RWPE1 (cell line): ENCODE results near the gene AAR2.

Experiments used
- CTCF ChIA-PET: fragments of 350-600 bp; sonication (Branson Sonifier 250); formaldehyde crosslinking; extraction: SDS; loops from one replicate; lab custom pipeline; 2021; lab: Yijun Ruan, JAX
- POLR2A ChIA-PET: fragments of 400-600 bp; formaldehyde crosslinking; extraction: SDS; loops from one replicate; lab custom pipeline; 2020; ENCODE audit warnings: antibody characterized with exemption; ENCODE audit not compliant: low non-redundant PET; lab: Yijun Ruan, JAX
- DNase-seq: peaks from one replicate; pipeline ENCODE4 v3.0.0; 2012; ENCODE audit warnings: low spot score
- H3K27ac ChIP-seq: fragments of 450-650 bp; 2 replicates; pipeline ENCODE4 v1.5.1; 2017
- TF ChIP-seq, protein P1 (sequence below): fragments of 450-650 bp; conservative IDR thresholded peaks from 2 replicates; pipeline ENCODE4 v1.5.1; 2017; ENCODE audit warnings: low read depth, mild to moderate bottlenecking

Gene AAR2

DNA sequence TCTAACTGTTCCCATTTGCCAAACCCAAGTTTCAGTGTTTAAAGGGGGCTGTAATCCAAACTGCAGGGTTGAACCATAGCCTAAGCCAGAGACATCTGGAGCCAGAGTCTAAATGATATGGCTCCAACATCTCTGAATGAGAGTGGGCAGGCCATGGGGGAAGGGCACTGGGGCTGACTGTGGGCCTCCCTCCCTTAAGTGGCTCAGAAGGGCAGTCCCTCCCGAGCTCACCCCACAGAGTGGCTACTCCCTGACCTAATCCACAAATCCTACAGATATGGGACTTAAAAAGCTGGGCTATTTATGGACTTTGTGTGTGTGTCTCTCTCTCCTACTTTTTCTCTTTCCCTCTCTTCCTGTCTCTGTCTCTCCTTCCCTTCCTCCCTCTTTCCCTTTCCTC, 35.8 kb upstream of the AAR2 start:
- TF ChIP-seq, protein P1, sequence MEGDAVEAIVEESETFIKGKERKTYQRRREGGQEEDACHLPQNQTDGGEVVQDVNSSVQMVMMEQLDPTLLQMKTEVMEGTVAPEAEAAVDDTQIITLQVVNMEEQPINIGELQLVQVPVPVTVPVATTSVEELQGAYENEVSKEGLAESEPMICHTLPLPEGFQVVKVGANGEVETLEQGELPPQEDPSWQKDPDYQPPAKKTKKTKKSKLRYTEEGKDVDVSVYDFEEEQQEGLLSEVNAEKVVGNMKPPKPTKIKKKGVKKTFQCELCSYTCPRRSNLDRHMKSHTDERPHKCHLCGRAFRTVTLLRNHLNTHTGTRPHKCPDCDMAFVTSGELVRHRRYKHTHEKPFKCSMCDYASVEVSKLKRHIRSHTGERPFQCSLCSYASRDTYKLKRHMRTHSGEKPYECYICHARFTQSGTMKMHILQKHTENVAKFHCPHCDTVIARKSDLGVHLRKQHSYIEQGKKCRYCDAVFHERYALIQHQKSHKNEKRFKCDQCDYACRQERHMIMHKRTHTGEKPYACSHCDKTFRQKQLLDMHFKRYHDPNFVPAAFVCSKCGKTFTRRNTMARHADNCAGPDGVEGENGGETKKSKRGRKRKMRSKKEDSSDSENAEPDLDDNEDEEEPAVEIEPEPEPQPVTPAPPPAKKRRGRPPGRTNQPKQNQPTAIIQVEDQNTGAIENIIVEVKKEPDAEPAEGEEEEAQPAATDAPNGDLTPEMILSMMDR, result no peak
- no peak for DNase-seq
- H3K27ac ChIP-seq, result no peak overlapping the region
- ChIA-PET POLR2A (no interaction called here), CTCF (interaction anchor here (0.6 to 4.9 kb wide), 19 partner anchors 9 to 1481 kb away, joined by 3 to 67 read pairs (median 7); no protein-coding TSS in a partner anchor)

DNA sequence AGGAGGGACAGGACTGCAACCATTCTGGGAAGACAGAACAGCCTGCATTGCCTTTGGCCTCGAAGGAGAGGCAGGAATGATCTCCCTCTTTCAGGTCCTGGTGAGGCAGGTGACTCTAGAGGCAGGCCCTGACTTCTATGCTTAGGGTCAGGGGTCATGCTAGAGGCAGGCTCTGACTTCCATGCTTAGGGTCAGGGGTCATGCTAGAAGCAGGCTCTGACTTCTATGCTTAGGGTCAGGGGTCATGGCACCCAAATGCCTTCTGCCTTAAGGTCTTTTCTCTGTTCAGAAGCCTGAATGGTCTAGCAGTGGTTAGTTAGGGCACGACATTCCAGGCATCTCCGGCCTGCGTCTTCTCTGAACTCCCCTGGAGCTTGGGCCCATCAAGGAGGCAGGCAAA, 35.1 kb upstream of the AAR2 start:
- ChIA-PET CTCF (interaction anchor here (1.0 to 3.5 kb wide), 2 partner anchors 155 to 207 kb away, joined by 3 to 45 read pairs; no protein-coding TSS in a partner anchor), POLR2A (no interaction called here)
- TF ChIP-seq, protein P1, result no peak
- DNase-seq, result no peak
- no peak overlapping the region for H3K27ac ChIP-seq

DNA sequence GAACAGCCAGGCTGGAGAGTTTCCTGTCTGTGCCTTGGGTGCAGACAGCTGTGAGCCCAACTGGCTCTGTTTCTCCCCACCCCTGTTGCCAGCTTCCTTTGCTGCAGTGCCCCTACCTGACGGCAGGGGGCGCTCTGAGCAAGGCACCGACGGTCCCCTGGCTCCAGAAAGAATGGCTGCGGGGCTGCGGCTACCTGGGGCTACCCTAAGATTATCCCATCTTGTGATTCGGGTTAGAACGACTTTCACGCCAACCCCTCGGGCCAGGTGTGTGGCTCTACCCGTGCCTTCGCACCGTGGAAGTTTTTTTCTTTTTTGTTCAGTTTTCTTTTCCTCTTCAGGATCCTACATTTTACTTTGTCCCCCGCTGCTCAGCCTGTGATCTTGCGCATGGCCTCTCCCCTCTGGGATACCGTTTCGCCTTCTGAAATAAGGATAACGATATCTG, 33.4 kb upstream of the AAR2 start:
- TF ChIP-seq, protein P1, result peak; percentile 100
- no peak overlapping the region for H3K27ac ChIP-seq
- peak; percentile 92 for DNase-seq
- CTCF ChIA-PET, result interaction anchor here (0.5 to 2.7 kb wide), 94 partner anchors 9 to 1878 kb away, joined by 3 to 50 read pairs (median 4); partner anchors contain the start of genes AAR2, CNBD2, RAB5IF and SCAND1
- POLR2A ChIA-PET, result no interaction called here

DNA sequence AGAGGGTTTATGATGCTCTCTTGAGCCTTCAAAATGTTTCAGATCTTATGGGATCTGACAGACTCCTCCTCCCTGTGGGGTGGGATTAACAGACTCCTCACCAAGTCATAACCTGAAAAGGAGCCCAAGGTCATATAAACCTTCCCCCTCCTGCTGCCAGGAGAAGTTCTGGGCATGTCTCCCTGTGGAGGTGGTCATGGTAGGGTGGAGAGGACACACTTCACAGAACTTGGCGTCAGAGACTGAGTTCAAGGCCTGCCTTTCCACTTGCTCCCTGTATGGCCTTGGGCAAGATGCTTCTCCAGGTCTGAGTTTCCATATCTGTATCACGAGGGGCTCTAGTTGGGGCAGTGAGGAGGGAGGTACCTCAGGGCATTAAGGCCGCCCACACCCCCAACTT, 32.4 kb upstream of the AAR2 start:
- TF ChIP-seq, protein P1, result no peak
- DNase-seq, result no peak
- POLR2A ChIA-PET, result no interaction called here
- no peak overlapping the region for H3K27ac ChIP-seq
- CTCF ChIA-PET, result interaction anchor here (0.6 to 2.7 kb wide), 9 partner anchors 10 to 1936 kb away, joined by 3 to 50 read pairs (median 6); no protein-coding TSS in a partner anchor

DNA sequence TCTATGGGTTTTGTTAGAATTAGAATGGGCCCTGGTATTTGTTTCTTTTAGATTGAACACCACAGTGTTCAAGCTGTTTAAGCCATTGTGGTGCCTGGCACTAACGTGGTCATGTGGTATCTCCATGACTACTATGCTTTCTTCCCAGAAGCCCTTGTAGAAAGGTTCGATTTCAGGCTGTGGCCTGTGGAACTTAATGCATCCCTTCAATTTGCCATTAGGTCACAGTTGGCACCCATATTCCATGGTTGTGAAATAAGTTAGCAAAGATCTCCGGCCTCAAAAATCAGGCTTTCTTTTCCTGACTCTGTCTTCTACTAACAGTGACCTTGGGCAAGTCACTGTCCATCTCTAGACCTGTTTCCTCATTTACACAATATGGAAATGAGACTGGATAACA, 31.3 kb upstream of the AAR2 start:
- TF ChIP-seq, protein P1, result no peak
- H3K27ac ChIP-seq, result no peak overlapping the region
- DNase-seq, result no peak
- ChIA-PET CTCF (interaction anchor here (0.6 to 0.8 kb wide), 3 partner anchors 48 to 536 kb away, joined by 3 to 5 read pairs (median 3); no protein-coding TSS in a partner anchor), POLR2A (no interaction called here)

DNA sequence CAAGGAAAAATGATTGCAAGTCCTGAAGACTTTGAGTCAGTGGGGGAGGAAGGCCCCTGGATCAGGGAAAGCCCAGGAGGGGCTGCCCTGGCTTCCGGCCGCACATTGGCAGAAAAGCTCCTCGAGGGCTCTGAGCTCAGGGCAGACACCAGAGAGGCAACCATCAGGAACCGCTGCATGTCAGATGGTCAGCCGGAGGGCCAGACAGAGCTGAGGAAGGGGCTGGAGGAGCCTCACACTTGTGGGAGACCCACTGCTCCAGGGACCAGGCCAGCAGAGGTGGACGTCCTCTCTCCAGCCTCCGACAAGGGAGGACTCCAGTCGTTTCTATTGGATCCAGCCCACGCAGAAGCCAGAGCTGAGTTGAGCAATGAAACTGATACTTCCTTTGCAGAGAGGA, 30.2 kb upstream of the AAR2 start:
- CTCF ChIA-PET, result interaction anchor here (0.6 to 2.9 kb wide), 4 partner anchors 49 to 276 kb away, joined by 3 to 11 read pairs (median 4); no protein-coding TSS in a partner anchor
- no peak overlapping the region for H3K27ac ChIP-seq
- TF ChIP-seq, protein P1, result no peak
- POLR2A ChIA-PET, result interaction anchor here (0.6 kb wide), 1 partner anchor 533 kb away, joined by 3 read pairs; no protein-coding TSS in a partner anchor
- DNase-seq, result no peak
